ENCODE data around the gene SDHC.

The SDHC gene

GRCh38 chr1:161314201-161314981, at the start of gene SDHC:
SDHC (plus strand) TSS chr1:161314381; CDS start chr1:161314406, 25 bp downstream.
- peak; percentile 75 for DNase-seq

- no peak for DNase-seq
Measured at GRCh38 chr1:161265305-161265704, 48.9 kb upstream of the SDHC start.

- DNase-seq, result no peak
Measured at GRCh38 chr1:161266202-161266601, 48.0 kb upstream of the SDHC start.

GRCh38 chr1:161266836-161267235, 47.3 kb upstream of the SDHC start:
- no peak for DNase-seq

GRCh38 chr1:161267321-161267720, 46.9 kb upstream of the SDHC start:
- no peak for DNase-seq

- DNase-seq, result no peak
Measured at GRCh38 chr1:161273402-161273801, 40.8 kb upstream of the SDHC start.

GRCh38 chr1:161274874-161275273, 39.3 kb upstream of the SDHC start:
- no peak for DNase-seq

- DNase-seq, result no peak
Measured at GRCh38 chr1:161282991-161283390, 31.2 kb upstream of the SDHC start.

- DNase-seq, result no peak
Measured at GRCh38 chr1:161285113-161285512, 29.1 kb upstream of the SDHC start.

- DNase-seq, result no peak
Measured at GRCh38 chr1:161285521-161285920, 28.7 kb upstream of the SDHC start.

GRCh38 chr1:161287482-161288054, 26.6 kb upstream of the SDHC start:
- DNase-seq, result no peak

GRCh38 chr1:161290779-161291178, 23.4 kb upstream of the SDHC start:
- no peak for DNase-seq

- DNase-seq, result no peak
Measured at GRCh38 chr1:161297415-161297814, 16.8 kb upstream of the SDHC start.

- DNase-seq, result no peak
Measured at GRCh38 chr1:161298116-161298515, 16.1 kb upstream of the SDHC start.

- no peak for DNase-seq
Measured at GRCh38 chr1:161299347-161299746, 14.8 kb upstream of the SDHC start.

- DNase-seq, result no peak
Measured at GRCh38 chr1:161300478-161300877, 13.7 kb upstream of the SDHC start.

- no peak for DNase-seq
Measured at GRCh38 chr1:161304927-161305866, 9.0 kb upstream of the SDHC start.

GRCh38 chr1:161305867-161306519, 8.2 kb upstream of the SDHC start:
- peak; percentile 89 for DNase-seq

GRCh38 chr1:161307230-161307768, 6.9 kb upstream of the SDHC start:
- no peak for DNase-seq

GRCh38 chr1:161307892-161308638, 6.1 kb upstream of the SDHC start:
- DNase-seq, result no peak

- DNase-seq, result no peak
Measured at GRCh38 chr1:161309868-161310267, 4.3 kb upstream of the SDHC start, which contains the start of gene MPZ. MPZ (minus strand) TSS chr1:161309968; CDS start chr1:161309905, 63 bp downstream.
